GM23338 (cell line): ENCODE measurements around the gene ANO1. TPM values are rescaled to one million over a fixed set of nuclear protein-coding genes. Genes with fewer than 3 reads are reported as not detected.
A peak's percentile ranks its signal among the peaks of the same experiment; 100 is the strongest.

Experiments
- ATAC-seq: fragments of 200-7000 bp; cut with Tn5 transposase; 3 replicates; pipeline ENCODE4 v1.9.1; 2020
- DNase-seq: peaks from one replicate; pipeline ENCODE4 v3.0.0-alpha.2; 2015; ENCODE audit warnings: low spot score
- H2AFZ ChIP-seq: fragments of 200-600 bp; sonication (generic); 2 replicates; pipeline ENCODE4 v1.8.0; 2016; ENCODE audit warnings: antibody characterized with exemption, mild to moderate bottlenecking, moderate library complexity
- H3F3A ChIP-seq: fragments of 200-600 bp; sonication (generic); replicated peaks from 2 replicates; pipeline ENCODE4 v1.8.0; 2017; ENCODE audit warnings: antibody characterized with exemption, mixed run types, low read depth
- H3K27ac ChIP-seq: fragments of 200-600 bp; sonication (generic); 2 replicates; pipeline ENCODE4 v1.6.1; 2016; ENCODE audit warnings: low read depth
- H3K27me3 ChIP-seq: fragments of 200-600 bp; sonication (generic); 2 replicates; pipeline ENCODE4 v1.8.0; 2016; ENCODE audit warnings: mild to moderate bottlenecking, mixed run types, moderate library complexity; ENCODE audit not compliant: insufficient read depth
- H3K36me3 ChIP-seq: fragments of 200-600 bp; sonication (generic); 2 replicates; pipeline ENCODE4 v1.8.0; 2016; ENCODE audit warnings: mild to moderate bottlenecking; ENCODE audit not compliant: insufficient read depth
- H3K4me1 ChIP-seq: fragments of 200-600 bp; sonication (generic); 2 replicates; pipeline ENCODE4 v1.8.0; 2016; ENCODE audit warnings: mild to moderate bottlenecking, moderate library complexity; ENCODE audit not compliant: insufficient read depth
- H3K4me2 ChIP-seq: fragments of 200-600 bp; sonication (generic); 2 replicates; pipeline ENCODE4 v1.7.1; 2017; ENCODE audit warnings: mixed run types
- H3K4me3 ChIP-seq: fragments of 200-600 bp; sonication (generic); 2 replicates; pipeline ENCODE4 v1.6.1; 2016; ENCODE audit warnings: mixed run types
- H3K79me2 ChIP-seq: fragments of 200-600 bp; sonication (generic); replicated peaks from 2 replicates; pipeline ENCODE4 v1.8.0; 2017; ENCODE audit warnings: mild to moderate bottlenecking; ENCODE audit not compliant: insufficient read depth
- H3K9me2 ChIP-seq: fragments of 200-600 bp; sonication (generic); 2 replicates; pipeline ENCODE4 v1.8.0; 2017; ENCODE audit not compliant: insufficient read depth
- H4K20me1 ChIP-seq: fragments of 200-600 bp; sonication (generic); replicated peaks from 2 replicates; pipeline ENCODE4 v1.8.0; 2017; ENCODE audit warnings: mild to moderate bottlenecking; ENCODE audit not compliant: insufficient read depth
- H3K27ac Mint-ChIP-seq: 2 replicates; pipeline ENCODE4 v1.8.0; 2020; ENCODE audit warnings: inconsistent platforms, mild to moderate bottlenecking, moderate library complexity, mixed read lengths
- H3K27me3 Mint-ChIP-seq: 3 replicates; pipeline ENCODE4 v1.8.0; 2022; ENCODE audit warnings: low read depth, mild to moderate bottlenecking, moderate library complexity, mixed read lengths, inconsistent platforms; ENCODE audit not compliant: insufficient read depth, poor library complexity
- H3K36me3 Mint-ChIP-seq: 3 replicates; pipeline ENCODE4 v1.8.0; 2021; ENCODE audit warnings: low read depth, mild to moderate bottlenecking, inconsistent platforms, moderate library complexity, mixed read lengths
- H3K4me1 Mint-ChIP-seq: 3 replicates; pipeline ENCODE4 v1.8.0; 2020; ENCODE audit warnings: mild to moderate bottlenecking, inconsistent platforms, mixed read lengths
- H3K4me3 Mint-ChIP-seq: 3 replicates; pipeline ENCODE4 v1.8.0; 2021; ENCODE audit warnings: moderate library complexity, mild to moderate bottlenecking, inconsistent platforms, mixed read lengths
- H3K9me3 Mint-ChIP-seq: 3 replicates; pipeline ENCODE4 v1.8.0; 2020; ENCODE audit warnings: moderate library complexity, mild to moderate bottlenecking, inconsistent platforms, mixed read lengths
- CREB1 ChIP-seq: fragments of 250-450 bp; sonication (Bioruptor Pico); IDR thresholded peaks from 2 replicates; pipeline ENCODE4 v1.5.0; 2020; ENCODE audit warnings: low read depth, mild to moderate bottlenecking, moderate library complexity
- EZH2 ChIP-seq: fragments of 200-600 bp; sonication (generic); IDR thresholded peaks from one replicate; pipeline ENCODE4 v1.8.0; 2017; ENCODE audit warnings: antibody characterized with exemption, mild to moderate bottlenecking, low read depth; ENCODE audit not compliant: unreplicated experiment
- EZH2phosphoT487 ChIP-seq: fragments of 200-600 bp; sonication (generic); IDR thresholded peaks from one replicate; pipeline ENCODE4 v1.8.1; 2018; ENCODE audit warnings: antibody characterized with exemption; ENCODE audit not compliant: unreplicated experiment
- JUNB ChIP-seq: IDR thresholded peaks from one replicate; pipeline ENCODE4 v1.6.1; 2016; ENCODE audit warnings: antibody characterized with exemption; ENCODE audit not compliant: unreplicated experiment
- NANOG ChIP-seq: IDR thresholded peaks from 2 replicates; pipeline ENCODE4 v1.6.1; 2016; ENCODE audit warnings: antibody characterized with exemption, borderline replicate concordance
- POLR2AphosphoS5 ChIP-seq: IDR thresholded peaks from 2 replicates; pipeline ENCODE4 v1.6.1; 2016; ENCODE audit warnings: antibody characterized with exemption, low read depth
- STAT1 ChIP-seq: IDR thresholded peaks from one replicate; pipeline ENCODE4 v1.6.1; 2016; ENCODE audit warnings: antibody characterized with exemption; ENCODE audit not compliant: unreplicated experiment
- ZNF331 ChIP-seq: fragments of 250-450 bp; sonication (Bioruptor Pico); IDR thresholded peaks from 2 replicates; pipeline ENCODE4 v1.5.0; 2020; ENCODE audit warnings: low read depth, mild to moderate bottlenecking, moderate library complexity
- polyA plus RNA-seq: library from polyadenylated mRNA; unstranded; fragments of >200 nt; fragmentation: Nextera tagmentation; extraction: Ambion mirVana; gene quantifications from 2 replicates; pipeline ENCODE4 v1.2.1, GENCODE V29; 2016
- total RNA-seq: library from RNA; depleted of rRNA; stranded (reverse); fragments of >200 nt; shearing (Covaris generic); gene quantifications from 2 replicates; pipeline ENCODE4 v1.2.3, GENCODE V29; 2014
- TF ChIP-seq, protein P1 (sequence below): IDR thresholded peaks from 2 replicates; pipeline ENCODE4 v1.6.1; 2016; ENCODE audit warnings: antibody characterized with exemption
- TF ChIP-seq, protein P2 (sequence below): IDR thresholded peaks from one replicate; pipeline ENCODE4 v1.6.1; 2018; ENCODE audit warnings: antibody characterized with exemption; ENCODE audit not compliant: unreplicated experiment

The ANO1 gene
- total and polyA plus RNA-seq, 2 experiments from 2014 or later = 1.4 to 3.4 TPM

DNA sequence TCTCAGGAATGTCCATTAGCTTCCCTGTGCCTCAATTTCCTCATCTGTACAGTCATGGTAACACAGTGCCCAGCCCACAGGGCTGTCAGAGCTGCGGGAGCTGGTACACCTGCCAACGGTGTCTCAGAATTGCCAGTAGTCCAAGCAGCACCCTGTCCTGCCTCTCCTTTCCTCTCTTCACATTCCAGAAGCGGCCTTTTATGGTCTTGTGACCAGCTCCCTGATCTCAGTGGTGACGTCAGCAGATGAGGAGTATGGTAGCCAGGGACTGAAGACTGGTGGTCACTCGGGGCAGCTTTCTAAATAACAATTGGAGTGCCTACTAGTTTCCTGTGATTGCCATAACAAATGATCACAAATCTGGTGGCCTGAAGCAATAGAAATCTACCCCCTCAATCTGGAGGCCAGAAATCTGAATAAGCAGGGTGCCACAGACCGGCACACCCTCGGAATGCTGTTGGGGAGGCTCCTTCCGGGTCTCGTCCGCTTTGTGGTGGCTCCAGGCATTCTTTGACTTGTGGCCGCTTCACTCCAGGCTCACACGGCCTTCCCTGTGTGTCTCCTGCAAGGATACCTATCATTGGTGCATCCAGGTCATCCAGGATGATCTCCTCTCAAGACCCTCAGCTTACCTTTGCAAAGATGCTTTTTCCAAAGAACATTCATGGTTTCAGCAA, 127.1 kb downstream of the ANO1 start:
- ATAC-seq = no peak
- H3K4me1 ChIP-seq = peaks cover 33% of the 10 kb centered on the region
- H3K79me2 ChIP-seq = peaks cover 40% of the 10 kb centered on the region
- H3K27ac ChIP-seq = peak overlapping the region; percentile 69; the same call in 1 of the 2 replicates
- TF ChIP-seq, protein P1, sequence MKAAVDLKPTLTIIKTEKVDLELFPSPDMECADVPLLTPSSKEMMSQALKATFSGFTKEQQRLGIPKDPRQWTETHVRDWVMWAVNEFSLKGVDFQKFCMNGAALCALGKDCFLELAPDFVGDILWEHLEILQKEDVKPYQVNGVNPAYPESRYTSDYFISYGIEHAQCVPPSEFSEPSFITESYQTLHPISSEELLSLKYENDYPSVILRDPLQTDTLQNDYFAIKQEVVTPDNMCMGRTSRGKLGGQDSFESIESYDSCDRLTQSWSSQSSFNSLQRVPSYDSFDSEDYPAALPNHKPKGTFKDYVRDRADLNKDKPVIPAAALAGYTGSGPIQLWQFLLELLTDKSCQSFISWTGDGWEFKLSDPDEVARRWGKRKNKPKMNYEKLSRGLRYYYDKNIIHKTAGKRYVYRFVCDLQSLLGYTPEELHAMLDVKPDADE = no peak
- TF ChIP-seq EZH2 (no peak), POLR2AphosphoS5 (0 out of 2 replicates have a peak, but pooled peaks have one; percentile 26), STAT1 (no peak)
- TF ChIP-seq, protein P2, sequence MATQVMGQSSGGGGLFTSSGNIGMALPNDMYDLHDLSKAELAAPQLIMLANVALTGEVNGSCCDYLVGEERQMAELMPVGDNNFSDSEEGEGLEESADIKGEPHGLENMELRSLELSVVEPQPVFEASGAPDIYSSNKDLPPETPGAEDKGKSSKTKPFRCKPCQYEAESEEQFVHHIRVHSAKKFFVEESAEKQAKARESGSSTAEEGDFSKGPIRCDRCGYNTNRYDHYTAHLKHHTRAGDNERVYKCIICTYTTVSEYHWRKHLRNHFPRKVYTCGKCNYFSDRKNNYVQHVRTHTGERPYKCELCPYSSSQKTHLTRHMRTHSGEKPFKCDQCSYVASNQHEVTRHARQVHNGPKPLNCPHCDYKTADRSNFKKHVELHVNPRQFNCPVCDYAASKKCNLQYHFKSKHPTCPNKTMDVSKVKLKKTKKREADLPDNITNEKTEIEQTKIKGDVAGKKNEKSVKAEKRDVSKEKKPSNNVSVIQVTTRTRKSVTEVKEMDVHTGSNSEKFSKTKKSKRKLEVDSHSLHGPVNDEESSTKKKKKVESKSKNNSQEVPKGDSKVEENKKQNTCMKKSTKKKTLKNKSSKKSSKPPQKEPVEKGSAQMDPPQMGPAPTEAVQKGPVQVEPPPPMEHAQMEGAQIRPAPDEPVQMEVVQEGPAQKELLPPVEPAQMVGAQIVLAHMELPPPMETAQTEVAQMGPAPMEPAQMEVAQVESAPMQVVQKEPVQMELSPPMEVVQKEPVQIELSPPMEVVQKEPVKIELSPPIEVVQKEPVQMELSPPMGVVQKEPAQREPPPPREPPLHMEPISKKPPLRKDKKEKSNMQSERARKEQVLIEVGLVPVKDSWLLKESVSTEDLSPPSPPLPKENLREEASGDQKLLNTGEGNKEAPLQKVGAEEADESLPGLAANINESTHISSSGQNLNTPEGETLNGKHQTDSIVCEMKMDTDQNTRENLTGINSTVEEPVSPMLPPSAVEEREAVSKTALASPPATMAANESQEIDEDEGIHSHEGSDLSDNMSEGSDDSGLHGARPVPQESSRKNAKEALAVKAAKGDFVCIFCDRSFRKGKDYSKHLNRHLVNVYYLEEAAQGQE = no peak
- H3K36me3 ChIP-seq = peaks cover 4% of the 10 kb centered on the region; the same call in 1 of the 2 replicates
- Mint-ChIP-seq H3K4me3 (peak overlapping the region; percentile 97), H3K4me1 (peaks cover 43% of the 10 kb centered on the region), H3K9me3 (peaks cover under 1% of the 10 kb centered on the region), H3K27ac (peak overlapping the region; percentile 90), H3K27me3 (peaks cover 15% of the 10 kb centered on the region), H3K36me3 (peaks cover 54% of the 10 kb centered on the region)
- H3K9me2 ChIP-seq = no peaks in the 10 kb centered on the region
- H3K27me3 ChIP-seq = no peaks in the 10 kb centered on the region
- DNase-seq = no peak
- peaks cover 33% of the 10 kb centered on the region for H4K20me1 ChIP-seq
- 0 out of 2 replicates have a peak, but pooled peaks cover 10% of the 10 kb centered on the region for H3F3A ChIP-seq
- H2AFZ ChIP-seq = no peak overlapping the region
- peak overlapping the region; percentile 95 for H3K4me3 ChIP-seq
- peak overlapping the region; percentile 100 for H3K4me2 ChIP-seq

DNA sequence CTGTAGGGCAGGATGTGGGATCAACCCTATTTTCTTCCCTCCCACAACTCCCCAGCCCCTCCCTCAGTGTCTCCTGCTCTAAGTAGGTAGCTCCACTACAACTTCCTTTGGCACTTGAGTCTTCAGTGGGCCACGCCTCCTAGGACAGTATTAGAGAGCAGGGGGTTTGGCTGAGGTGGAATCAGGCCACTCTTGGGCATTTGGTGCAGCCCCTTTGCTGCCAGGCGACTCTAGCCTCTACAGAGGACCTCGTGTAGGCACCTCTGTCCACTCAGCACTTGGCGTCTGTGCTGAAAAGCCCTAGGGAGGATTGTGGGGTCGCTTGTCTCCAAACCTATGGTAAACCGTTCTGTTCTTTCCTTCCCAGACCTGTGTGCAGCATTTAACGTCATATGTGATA, 127.6 kb downstream of the ANO1 start:
- H3K4me1 ChIP-seq = peaks cover 39% of the 10 kb centered on the region
- peaks cover 33% of the 10 kb centered on the region for H4K20me1 ChIP-seq
- H3K36me3 ChIP-seq = peaks cover 4% of the 10 kb centered on the region; the same call in 1 of the 2 replicates
- H3K27me3 Mint-ChIP-seq = peaks cover 15% of the 10 kb centered on the region
- H3K4me1 Mint-ChIP-seq = peaks cover 47% of the 10 kb centered on the region
- H3K9me2 ChIP-seq = no peaks in the 10 kb centered on the region
- no peak overlapping the region for H2AFZ ChIP-seq
- ATAC-seq = no peak
- H3K27ac ChIP-seq = peak overlapping the region; percentile 69; the same call in 1 of the 2 replicates
- H3K4me2 ChIP-seq = peak overlapping the region; percentile 100; the same call in 1 of the 2 replicates
- peaks cover 40% of the 10 kb centered on the region for H3K79me2 ChIP-seq
- H3K27me3 ChIP-seq = no peaks in the 10 kb centered on the region
- peaks cover 54% of the 10 kb centered on the region for H3K36me3 Mint-ChIP-seq
- DNase-seq = no peak
- 0 out of 2 replicates have a peak, but pooled peaks cover 10% of the 10 kb centered on the region for H3F3A ChIP-seq
- no peak overlapping the region for H3K4me3 ChIP-seq
- H3K27ac Mint-ChIP-seq = no peak overlapping the region
- no peaks in the 10 kb centered on the region for H3K9me3 Mint-ChIP-seq
- H3K4me3 Mint-ChIP-seq = peak overlapping the region; percentile 97; the same call in 2 of the 3 replicates
- TF ChIP-seq POLR2AphosphoS5 = no peak
- TF ChIP-seq, protein P2 = no peak
- no peak for TF ChIP-seq EZH2phosphoT487
- TF ChIP-seq NANOG = no peak
- no peak for TF ChIP-seq ZNF331 (CRISPR knock-in tag)
- no peak for TF ChIP-seq JUNB
- no peak for TF ChIP-seq EZH2
- TF ChIP-seq CREB1 (CRISPR knock-in tag) = no peak
